Glomerular endothelial cell (primary cell): Measurements from ENCODE around the gene HACD3. TPM values are rescaled to one million over a fixed set of nuclear protein-coding genes. Genes with fewer than 3 reads are reported as not detected.
"Not testable (repeated sequence)": the region's sequence is repeated elsewhere in the genome, so short reads cannot be mapped to it uniquely, and the experiment has no call there.

Experiments
- DNase-seq: peaks from one replicate; pipeline ENCODE4 v3.0.0-alpha.2; 2011; ENCODE audit warnings: low read depth, low spot score; ENCODE audit errors: extremely low read depth
- total RNA-seq: library from RNA; depleted of rRNA; stranded (reverse); fragments of >200 nt; gene quantifications from 2 replicates; pipeline ENCODE4 v1.2.3, GENCODE V29; 2015

HACD3 gene
- total RNA-seq, 1 donor from 2014 or later = 75.6 TPM

DNA sequence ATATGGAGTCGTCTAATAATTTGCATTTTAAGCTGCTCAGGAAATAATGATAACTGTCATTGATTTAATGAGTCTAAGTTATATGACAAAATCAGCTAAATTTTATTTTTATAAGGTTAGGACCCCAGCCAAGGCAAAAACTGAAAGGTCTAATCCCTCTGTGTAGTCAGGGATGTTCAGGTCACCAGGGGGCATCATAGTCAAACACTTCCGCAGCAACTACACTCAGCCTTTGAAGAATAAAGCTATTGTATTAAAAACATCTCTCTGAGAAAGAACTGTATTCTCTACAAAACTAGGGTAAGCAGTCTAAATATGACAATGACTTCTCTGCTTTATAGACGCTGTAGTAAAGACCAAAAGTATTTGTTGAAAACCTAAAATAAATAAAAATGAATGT, 65.7 kb downstream of the HACD3 start:
- DNase-seq = no peak

DNA sequence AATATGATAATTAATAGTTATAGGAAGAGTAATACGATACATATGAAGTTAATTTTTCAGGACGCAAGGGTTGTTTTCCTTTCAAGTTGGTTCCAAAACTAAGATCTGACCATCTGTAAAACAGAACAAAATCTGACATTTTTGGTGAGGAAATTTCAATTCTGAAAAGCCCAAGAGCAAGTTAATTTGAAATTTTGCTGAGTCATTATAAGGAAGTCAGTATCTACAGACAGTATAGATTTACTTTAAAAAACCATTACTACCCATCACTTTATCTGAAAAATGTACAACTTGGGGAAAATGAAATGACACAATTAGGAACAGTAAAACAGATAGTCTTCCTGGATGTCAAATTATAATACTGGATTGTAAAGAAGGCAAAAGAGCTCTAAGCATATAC, 68.2 kb downstream of the HACD3 start:
- DNase-seq = no peak

DNA sequence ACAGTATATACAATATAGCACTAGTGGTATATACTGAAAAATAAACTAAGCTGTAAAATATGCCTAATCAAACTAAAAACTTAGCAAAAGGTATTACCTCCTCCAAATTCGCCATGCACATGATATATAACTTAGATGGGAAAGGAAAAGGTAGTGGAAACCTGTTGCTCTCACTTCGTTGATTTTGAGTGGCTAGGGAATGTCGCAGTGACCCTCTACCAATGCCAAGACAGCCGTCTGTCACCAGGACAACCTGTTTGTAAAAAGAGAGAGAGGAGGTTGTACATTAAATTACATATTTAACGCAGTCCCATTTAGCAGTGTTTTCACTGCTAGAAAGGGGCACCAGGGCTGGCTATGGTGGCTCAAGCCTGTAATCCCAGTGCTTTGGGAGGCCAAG, 69.4 kb downstream of the HACD3 start:
- no peak for DNase-seq

- no peak for DNase-seq
Observed at GRCh38 chr15:65603134-65603533, 72.9 kb downstream of the HACD3 start.

- DNase-seq = no peak
Observed at GRCh38 chr15:65603559-65603958, 73.3 kb downstream of the HACD3 start.

GRCh38 chr15:65610871-65611718, 80.8 kb downstream of the HACD3 start, which contains the start of gene INTS14:
INTS14 (minus strand) TSS chr15:65611131; CDS start chr15:65607380, 3,751 bp downstream.
- peak; percentile 60 for DNase-seq

GRCh38 chr15:65611888-65612615, 81.8 kb downstream of the HACD3 start:
- DNase-seq = no peak

GRCh38 chr15:65612616-65612946, 82.3 kb downstream of the HACD3 start:
- no peak for DNase-seq

DNA sequence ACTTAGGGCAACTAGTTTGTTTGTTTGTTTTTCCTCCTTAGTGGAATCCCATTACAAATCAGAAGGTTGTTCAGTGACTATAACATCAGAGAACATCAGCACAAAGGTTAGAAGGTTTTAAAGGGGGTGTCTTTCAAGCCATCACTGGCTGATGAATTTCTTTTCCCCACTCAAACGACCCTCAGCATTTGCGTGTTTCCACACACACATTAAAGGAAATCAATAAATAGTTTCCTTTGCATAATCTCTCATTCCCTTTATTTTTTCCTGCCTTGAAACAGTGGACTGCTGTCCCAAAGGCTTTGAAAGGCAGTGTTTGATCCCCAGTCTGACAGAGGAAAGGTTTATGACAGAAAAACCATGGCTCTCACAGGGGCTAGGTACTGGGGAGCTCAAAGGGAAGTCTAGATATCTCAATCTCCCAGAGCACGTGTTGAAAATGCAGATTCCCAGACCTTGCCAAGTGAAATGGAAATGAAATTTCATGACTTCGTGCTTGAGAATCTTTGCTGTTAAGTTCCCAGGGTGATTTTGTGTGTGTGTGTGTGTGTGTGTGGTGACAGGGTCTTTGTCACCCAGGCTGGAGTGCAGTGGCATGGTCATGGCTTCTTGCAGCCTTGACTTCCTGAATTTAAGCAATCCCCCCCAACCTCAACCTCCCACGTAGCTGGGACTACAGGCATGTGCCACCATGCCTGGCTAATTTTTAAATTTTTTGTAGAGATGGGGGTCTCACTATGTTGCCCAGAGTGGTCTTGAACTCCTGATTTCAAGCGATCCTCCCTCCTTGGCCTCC, 82.9 kb downstream of the HACD3 start:
- no peak for DNase-seq

- not testable (repeated sequence) for DNase-seq
Observed at GRCh38 chr15:65615887-65616286, 85.6 kb downstream of the HACD3 start.

- no peak for DNase-seq
Observed at GRCh38 chr15:65618560-65619109, 88.4 kb downstream of the HACD3 start.

DNA sequence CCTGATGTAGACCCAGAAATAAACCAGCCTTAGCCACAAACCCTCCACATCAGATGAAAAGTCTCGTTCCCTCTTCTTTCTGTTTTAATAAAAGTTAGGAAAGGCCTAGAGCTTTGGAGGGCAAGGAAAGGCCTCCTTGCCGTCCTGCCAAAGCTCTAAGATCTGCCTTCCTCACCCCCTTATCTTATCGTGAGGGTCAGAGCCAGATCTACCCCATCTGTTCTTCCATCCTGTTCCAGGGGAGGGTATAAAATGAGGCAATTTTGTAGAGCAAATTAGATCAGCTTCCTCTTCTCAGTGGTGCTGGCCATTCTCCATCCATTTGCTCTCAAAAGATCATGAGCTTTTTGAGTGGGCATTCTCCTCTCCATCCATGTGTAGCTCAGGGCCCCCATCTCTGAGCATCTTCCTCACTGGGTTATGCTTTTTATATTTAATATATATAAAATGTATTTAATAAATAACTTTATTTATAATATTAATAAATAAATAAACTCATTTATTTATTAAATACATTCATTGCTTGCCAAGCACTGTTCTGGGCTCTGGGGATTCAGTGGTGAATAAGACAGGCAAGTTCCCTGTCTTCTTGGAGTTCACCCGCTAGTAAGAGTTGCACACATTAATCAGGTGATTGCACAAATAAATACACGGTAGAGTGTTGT, 89.5 kb downstream of the HACD3 start:
- no peak for DNase-seq

GRCh38 chr15:65620833-65621232, 90.6 kb downstream of the HACD3 start:
- no peak for DNase-seq

- DNase-seq = no peak
Observed at GRCh38 chr15:65621638-65622037, 91.4 kb downstream of the HACD3 start, which contains the start of gene SLC24A1. SLC24A1 (plus strand) TSS chr15:65621938; CDS start chr15:65624081, 2,143 bp downstream.

DNA sequence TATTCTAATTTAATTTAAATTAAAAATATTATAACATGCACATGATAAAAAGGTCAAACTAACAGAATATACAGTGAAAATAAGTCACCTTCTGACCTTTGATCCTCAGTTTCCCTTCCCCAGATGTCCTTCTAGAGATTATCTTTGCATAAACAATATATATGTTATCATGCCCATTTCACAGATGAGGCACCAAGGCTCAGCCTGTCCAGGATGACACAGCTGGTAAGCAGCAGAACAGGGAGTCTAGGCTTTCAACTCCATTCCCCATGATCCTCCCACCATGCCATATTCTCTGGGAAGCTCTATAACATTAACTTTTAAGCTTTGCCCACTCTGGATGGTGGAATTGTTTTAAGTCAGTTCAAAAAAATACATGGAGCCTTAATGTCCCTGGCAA, 92.8 kb downstream of the HACD3 start:
- DNase-seq = no peak

- DNase-seq = no peak
Observed at GRCh38 chr15:65626856-65627255, 96.6 kb downstream of the HACD3 start.
